ENCODE data around the gene PSMA8.
"Not testable (repeated sequence)": the region's sequence is repeated elsewhere in the genome, so short reads cannot be mapped to it uniquely, and the experiment has no call there.

Gene PSMA8

DNA sequence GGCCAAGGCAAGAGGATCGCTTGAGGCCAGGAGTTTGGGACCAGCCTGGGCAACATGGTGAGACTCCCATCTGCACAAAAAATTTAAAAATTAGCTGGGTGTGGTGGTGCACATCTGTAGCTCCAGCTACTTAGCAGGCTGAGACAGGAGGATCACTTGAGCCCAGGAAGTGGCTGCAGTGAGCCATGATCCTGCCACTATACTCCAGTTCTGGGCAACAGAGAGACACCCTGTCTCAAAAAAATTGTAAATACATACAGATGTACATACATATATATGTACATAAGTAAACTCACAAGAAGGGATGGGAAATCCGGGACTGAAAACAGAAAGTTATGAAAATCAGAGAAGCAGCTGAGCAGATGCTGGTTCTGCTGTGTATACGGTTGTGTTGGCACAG is 62.9 kb downstream of the PSMA8 start:
- peaks cover 7% of the 10 kb centered on the region for H3K27me3 Mint-ChIP-seq (ENCODE audit: low read depth)
- no peaks in the 10 kb centered on the region for H3K36me3 Mint-ChIP-seq (ENCODE audit: low read depth)
- TF ChIP-seq, protein P1, sequence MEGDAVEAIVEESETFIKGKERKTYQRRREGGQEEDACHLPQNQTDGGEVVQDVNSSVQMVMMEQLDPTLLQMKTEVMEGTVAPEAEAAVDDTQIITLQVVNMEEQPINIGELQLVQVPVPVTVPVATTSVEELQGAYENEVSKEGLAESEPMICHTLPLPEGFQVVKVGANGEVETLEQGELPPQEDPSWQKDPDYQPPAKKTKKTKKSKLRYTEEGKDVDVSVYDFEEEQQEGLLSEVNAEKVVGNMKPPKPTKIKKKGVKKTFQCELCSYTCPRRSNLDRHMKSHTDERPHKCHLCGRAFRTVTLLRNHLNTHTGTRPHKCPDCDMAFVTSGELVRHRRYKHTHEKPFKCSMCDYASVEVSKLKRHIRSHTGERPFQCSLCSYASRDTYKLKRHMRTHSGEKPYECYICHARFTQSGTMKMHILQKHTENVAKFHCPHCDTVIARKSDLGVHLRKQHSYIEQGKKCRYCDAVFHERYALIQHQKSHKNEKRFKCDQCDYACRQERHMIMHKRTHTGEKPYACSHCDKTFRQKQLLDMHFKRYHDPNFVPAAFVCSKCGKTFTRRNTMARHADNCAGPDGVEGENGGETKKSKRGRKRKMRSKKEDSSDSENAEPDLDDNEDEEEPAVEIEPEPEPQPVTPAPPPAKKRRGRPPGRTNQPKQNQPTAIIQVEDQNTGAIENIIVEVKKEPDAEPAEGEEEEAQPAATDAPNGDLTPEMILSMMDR (IDR thresholded peaks at IDR 0.05; ENCODE audit: unreplicated experiment in 3 of 3), result no peak
- H3K4me1 Mint-ChIP-seq, result no peaks in the 10 kb centered on the region
- peaks cover 3% of the 10 kb centered on the region for H3K9me3 Mint-ChIP-seq
- no peak overlapping the region for H3K4me3 Mint-ChIP-seq
- H3K27ac Mint-ChIP-seq, result no peak overlapping the region

DNA sequence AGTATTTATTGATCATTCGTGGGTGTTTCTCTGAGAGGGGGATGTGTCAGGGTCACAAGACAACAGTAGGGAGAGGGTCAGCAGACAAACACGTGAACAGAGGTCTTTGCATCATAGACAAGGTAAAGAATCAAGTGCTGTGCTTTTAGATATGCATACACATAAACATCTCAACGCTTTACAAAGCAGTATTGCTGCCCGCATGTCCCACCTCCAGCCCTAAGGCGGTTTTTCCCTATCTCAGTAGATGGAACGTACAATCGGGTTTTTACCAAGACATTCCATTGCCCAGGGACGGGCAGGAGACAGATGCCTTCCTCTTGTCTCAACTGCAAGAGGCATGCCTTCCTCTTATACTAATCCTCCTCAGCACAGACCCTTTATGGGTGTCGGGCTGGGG is 68.3 kb downstream of the PSMA8 start:
- H3K4me1 Mint-ChIP-seq, H3K9me3 Mint-ChIP-seq: not testable (repeated sequence)

DNA sequence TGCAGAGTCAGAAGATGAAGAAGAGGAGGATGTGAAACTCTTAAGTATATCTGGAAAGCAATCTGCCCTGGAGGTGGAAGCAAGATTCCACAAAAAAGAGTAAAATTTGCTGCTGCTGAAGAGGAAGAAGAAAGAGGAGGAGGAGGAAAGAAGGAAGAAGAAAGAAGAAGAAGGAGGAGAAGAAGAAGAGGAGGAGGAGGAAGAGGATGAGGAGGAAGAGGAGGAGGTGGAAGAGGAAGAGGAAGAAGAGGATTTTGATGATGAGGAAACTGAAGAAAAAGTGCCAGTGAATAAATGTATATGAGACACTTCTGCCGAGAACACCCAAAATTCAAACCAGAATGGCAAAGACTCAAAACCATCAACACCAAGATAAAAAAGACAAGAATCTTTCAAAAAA is 71.6 kb downstream of the PSMA8 start:
- TF ChIP-seq, protein P1 (IDR thresholded peaks at IDR 0.05; ENCODE audit: unreplicated experiment in 3 of 3), result no peak
- Mint-ChIP-seq H3K4me1 (no peaks in the 10 kb centered on the region), H3K27me3 (ENCODE audit: low read depth) (peaks cover 6% of the 10 kb centered on the region), H3K36me3 (ENCODE audit: low read depth) (no peaks in the 10 kb centered on the region), H3K4me3 (no peak overlapping the region), H3K27ac (no peak overlapping the region), H3K9me3 (peaks cover 3% of the 10 kb centered on the region)

More for the DNA sequence above, 68.3 kb downstream of the PSMA8 start:
- H3K36me3 Mint-ChIP-seq (ENCODE audit: low read depth); H3K27ac Mint-ChIP-seq; H3K4me3 Mint-ChIP-seq; H3K27me3 Mint-ChIP-seq (ENCODE audit: low read depth): not testable (repeated sequence)

DNA sequence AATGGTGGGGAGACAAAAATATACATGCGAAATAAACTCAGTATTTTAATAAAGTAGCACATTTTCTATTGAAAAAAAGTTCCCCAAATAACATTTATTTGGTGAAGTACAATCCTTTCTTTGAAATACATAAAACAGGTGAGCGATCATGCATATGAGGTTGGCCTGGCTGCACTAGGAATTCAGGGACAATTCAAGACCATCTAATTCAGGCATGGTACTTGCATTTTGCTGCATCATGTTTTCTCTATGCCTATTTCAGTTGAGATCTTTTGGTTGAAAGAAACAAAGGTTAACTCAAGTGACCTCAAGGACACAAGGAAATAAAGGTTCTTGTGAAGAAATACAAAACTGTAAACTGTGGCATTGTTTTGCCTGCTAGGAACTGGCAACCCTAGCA is 72.8 kb downstream of the PSMA8 start:
- TF ChIP-seq, protein P1 (IDR thresholded peaks at IDR 0.05; ENCODE audit: unreplicated experiment in 3 of 3), result no peak

DNA sequence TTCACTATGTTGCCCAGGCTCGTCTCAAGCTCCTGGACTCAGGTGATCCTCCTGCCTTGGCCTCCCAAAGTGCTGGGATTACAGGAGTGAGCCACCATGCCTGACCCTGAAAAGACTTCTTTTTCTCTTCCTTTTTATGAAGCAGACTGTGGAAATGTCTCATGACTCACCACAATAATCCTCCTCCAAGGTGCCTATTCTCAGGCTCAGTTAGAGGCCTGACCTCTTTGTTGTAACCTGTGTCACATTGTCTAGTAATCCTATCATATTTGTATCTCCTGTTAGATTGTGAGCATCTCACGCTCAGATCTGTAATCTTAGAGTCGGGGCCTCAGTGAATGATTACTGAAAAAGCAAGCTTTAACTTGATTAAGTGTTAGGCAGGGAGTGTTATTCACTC is 74.3 kb downstream of the PSMA8 start:
- Mint-ChIP-seq H3K4me1 (no peaks in the 10 kb centered on the region), H3K27ac (no peak overlapping the region), H3K4me3 (no peak overlapping the region), H3K36me3 (ENCODE audit: low read depth) (no peaks in the 10 kb centered on the region), H3K27me3 (ENCODE audit: low read depth) (no peaks in the 10 kb centered on the region), H3K9me3 (no peaks in the 10 kb centered on the region)
- TF ChIP-seq, protein P1 (IDR thresholded peaks at IDR 0.05; ENCODE audit: unreplicated experiment in 3 of 3), result no peak

More for the DNA sequence above, 72.8 kb downstream of the PSMA8 start:
- H3K27ac Mint-ChIP-seq, result no peak overlapping the region
- no peaks in the 10 kb centered on the region for H3K36me3 Mint-ChIP-seq (ENCODE audit: low read depth)
- no peaks in the 10 kb centered on the region for H3K4me1 Mint-ChIP-seq
- peaks cover 5% of the 10 kb centered on the region for H3K27me3 Mint-ChIP-seq (ENCODE audit: low read depth)
- H3K9me3 Mint-ChIP-seq, result no peaks in the 10 kb centered on the region
- H3K4me3 Mint-ChIP-seq, result no peak overlapping the region

DNA sequence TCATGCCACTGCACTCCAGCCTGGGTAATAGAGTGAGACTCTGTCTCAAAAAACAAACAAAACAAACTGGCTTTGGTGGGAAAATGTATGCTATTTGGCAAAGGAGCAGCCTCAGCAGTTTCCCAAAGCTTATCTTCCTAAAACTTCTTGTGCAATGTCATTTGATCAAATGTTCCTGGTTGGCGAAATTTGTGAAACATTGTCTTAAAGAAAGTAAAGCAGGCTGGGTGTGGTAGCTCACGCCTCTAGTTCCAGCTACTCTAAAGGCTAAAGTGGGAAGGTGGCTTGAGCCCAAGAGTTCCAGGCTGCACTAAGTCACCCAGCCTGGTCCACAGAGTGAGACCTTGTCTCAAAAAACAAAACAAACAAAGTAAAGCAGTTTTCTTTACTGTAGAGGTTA is 75.3 kb downstream of the PSMA8 start:
- no peaks in the 10 kb centered on the region for H3K9me3 Mint-ChIP-seq
- H3K27me3 Mint-ChIP-seq (ENCODE audit: low read depth), result no peaks in the 10 kb centered on the region
- H3K4me1 Mint-ChIP-seq, result no peaks in the 10 kb centered on the region
- TF ChIP-seq, protein P1 (IDR thresholded peaks at IDR 0.05; ENCODE audit: unreplicated experiment in 3 of 3), result no peak
- H3K36me3 Mint-ChIP-seq (ENCODE audit: low read depth), result no peaks in the 10 kb centered on the region
- H3K27ac Mint-ChIP-seq, result no peak overlapping the region
- H3K4me3 Mint-ChIP-seq, result no peak overlapping the region

All from nephron (organoid).